Ectodermal cell (in vitro differentiated cells): ENCODE results near the gene RTBDN.
"Not testable (repeated sequence)": the region's sequence is repeated elsewhere in the genome, so short reads cannot be mapped to it uniquely, and the experiment has no call there.

Experiments used
- H3K27ac ChIP-seq: 2 replicates; pipeline ENCODE4 v1.7.0; 2013; ENCODE audit warnings: mild to moderate bottlenecking, low read depth, low read length; ENCODE audit not compliant: insufficient read depth, poor library complexity, severe bottlenecking
- H3K27me3 ChIP-seq: 2 replicates; pipeline ENCODE4 v1.7.0; 2013; ENCODE audit warnings: mild to moderate bottlenecking, low read length; ENCODE audit not compliant: insufficient read depth, control insufficient read depth, poor library complexity, severe bottlenecking
- H3K36me3 ChIP-seq: one replicate; pipeline ENCODE4 v1.7.0; 2013; ENCODE audit warnings: low read length; ENCODE audit not compliant: control insufficient read depth, insufficient read depth
- H3K4me1 ChIP-seq: one replicate; pipeline ENCODE4 v1.7.0; 2013; ENCODE audit warnings: low read length; ENCODE audit not compliant: control insufficient read depth, insufficient read depth
- H3K4me3 ChIP-seq: 2 replicates; pipeline ENCODE4 v1.7.0; 2013; ENCODE audit warnings: low read depth, low read length, control low read depth; ENCODE audit not compliant: insufficient read depth
- H3K9me3 ChIP-seq: 2 replicates; pipeline ENCODE4 v1.7.0; 2013; ENCODE audit warnings: mild to moderate bottlenecking, low read length, moderate library complexity; ENCODE audit not compliant: control insufficient read depth
- WGBS, 2 experiments: methylation state at CpG; one replicate each; pipeline ENCODE4 v1.1.7; 2013; ENCODE audit warnings: missing lambda C conversion rate in 2 of 2; 5-methylcytosine and 5-hydroxymethylcytosine counted together

The RTBDN gene

GRCh38 chr19:12856653-12857052, 22.3 kb upstream of the RTBDN start:
- H3K36me3 ChIP-seq: peaks cover 3% of the 10 kb centered on the region
- H3K4me1 ChIP-seq: no peaks in the 10 kb centered on the region
- no peaks in the 10 kb centered on the region for H3K27me3 ChIP-seq
- H3K9me3 ChIP-seq: no peaks in the 10 kb centered on the region
- no peak overlapping the region for H3K4me3 ChIP-seq
- H3K27ac ChIP-seq: no peak overlapping the region
- WGBS, 2 experiments: no CpG with 5 or more reads among the region's 1 CpG

GRCh38 chr19:12847159-12848139, 13.1 kb upstream of the RTBDN start:
- Histone ChIP-seq H3K27ac (no peak overlapping the region), H3K9me3 (no peaks in the 10 kb centered on the region), H3K27me3 (peaks cover 4% of the 10 kb centered on the region), H3K36me3 (peaks cover 3% of the 10 kb centered on the region), H3K4me3 (no peak overlapping the region), H3K4me1 (no peaks in the 10 kb centered on the region)
- WGBS, 2 experiments: 32% methylated on average over 69 of the region's 69 CpGs

GRCh38 chr19:12846613-12847012, 12.2 kb upstream of the RTBDN start:
- H3K9me3 ChIP-seq, H3K36me3 ChIP-seq, H3K4me3 ChIP-seq, H3K4me1 ChIP-seq, H3K27me3 ChIP-seq, H3K27ac ChIP-seq: not testable (repeated sequence)
- 90% methylated on average over 6 to 7 of the region's 7 CpGs for WGBS, 2 experiments

- peaks cover 8% of the 10 kb centered on the region for H3K27me3 ChIP-seq
- H3K36me3 ChIP-seq: no peaks in the 10 kb centered on the region
- H3K9me3 ChIP-seq: no peaks in the 10 kb centered on the region
- WGBS, 2 experiments: 92 to 93% methylated on average over 3 of the region's 3 CpGs
- peaks cover 1% of the 10 kb centered on the region for H3K4me1 ChIP-seq
- H3K27ac ChIP-seq: no peak overlapping the region
- H3K4me3 ChIP-seq: no peak overlapping the region
These were observed 9.8 kb upstream of the RTBDN start for GRCh38 chr19:12843999-12844732.

- Histone ChIP-seq H3K4me3 (no peak overlapping the region), H3K36me3 (no peaks in the 10 kb centered on the region), H3K27ac (no peak overlapping the region), H3K9me3 (no peaks in the 10 kb centered on the region), H3K4me1 (peaks cover 5% of the 10 kb centered on the region), H3K27me3 (peaks cover 16% of the 10 kb centered on the region)
- WGBS, 2 experiments: 94 to 95% methylated on average over 11 of the region's 11 CpGs
These were observed 8.9 kb upstream of the RTBDN start for GRCh38 chr19:12843328-12843727.

GRCh38 chr19:12842511-12842910, 8.1 kb upstream of the RTBDN start:
- H3K27ac ChIP-seq: no peak overlapping the region
- no peaks in the 10 kb centered on the region for H3K9me3 ChIP-seq
- peaks cover 5% of the 10 kb centered on the region for H3K4me1 ChIP-seq
- H3K36me3 ChIP-seq: no peaks in the 10 kb centered on the region
- 96% methylated on average over 18 of the region's 18 CpGs for WGBS, 2 experiments
- no peak overlapping the region for H3K4me3 ChIP-seq
- H3K27me3 ChIP-seq: peaks cover 19% of the 10 kb centered on the region

GRCh38 chr19:12841094-12841493, 6.7 kb upstream of the RTBDN start:
- whole genome bisulfite sequencing, 2 experiments: 2 to 3% methylated on average over 29 of the region's 29 CpGs

GRCh38 chr19:12840091-12841079, 6.0 kb upstream of the RTBDN start:
- WGBS, 2 experiments: 28 to 30% methylated on average over 43 of the region's 43 CpGs
- Histone ChIP-seq H3K4me1 (peaks cover 5% of the 10 kb centered on the region), H3K36me3 (no peaks in the 10 kb centered on the region), H3K27ac (peak overlapping the region; percentile 67), H3K4me3 (peak overlapping the region; percentile 34), H3K9me3 (no peaks in the 10 kb centered on the region), H3K27me3 (peaks cover 40% of the 10 kb centered on the region)

More at GRCh38 chr19:12841094-12841493, 6.7 kb upstream of the RTBDN start:
- Histone ChIP-seq H3K27me3 (peaks cover 33% of the 10 kb centered on the region), H3K9me3 (no peaks in the 10 kb centered on the region), H3K4me3 (peak overlapping the region; percentile 34), H3K27ac (peak overlapping the region; percentile 67), H3K4me1 (peaks cover 5% of the 10 kb centered on the region), H3K36me3 (no peaks in the 10 kb centered on the region)

GRCh38 chr19:12838886-12839756, 4.7 kb upstream of the RTBDN start:
- Histone ChIP-seq H3K4me3 (peak overlapping the region; percentile 66), H3K27me3 (peaks cover 53% of the 10 kb centered on the region)
- WGBS, 2 experiments: 33 to 36% methylated on average over 17 to 21 of the region's 21 CpGs

More at GRCh38 chr19:12838886-12839756, 4.7 kb upstream of the RTBDN start:
- Histone ChIP-seq H3K36me3 (no peaks in the 10 kb centered on the region), H3K27ac (no peak overlapping the region), H3K9me3 (no peaks in the 10 kb centered on the region), H3K4me1 (peaks cover 9% of the 10 kb centered on the region)
